ENCODE data around the gene MACROD2.
"Not testable (repeated sequence)": the region's sequence is repeated elsewhere in the genome, so short reads cannot be mapped to it uniquely, and the experiment has no call there.

Gene MACROD2

DNA sequence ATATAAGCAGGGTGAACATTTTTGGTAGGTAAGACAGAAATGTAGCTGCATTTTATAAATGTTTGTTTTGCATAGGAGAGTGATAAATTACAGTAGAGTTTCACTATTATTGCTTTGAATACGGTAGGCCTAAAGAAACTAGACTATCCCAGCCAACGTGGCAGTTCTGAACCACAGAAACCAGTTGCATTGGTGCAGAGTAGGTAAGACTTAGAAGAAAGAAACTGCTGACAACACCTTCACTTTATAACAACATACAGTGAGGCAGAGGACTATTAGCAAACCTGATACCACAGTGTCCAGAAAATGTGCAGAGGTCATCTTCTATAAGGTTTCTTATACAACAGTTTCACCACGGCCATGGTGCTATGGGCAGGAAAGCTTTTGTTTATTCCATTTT lies 2011.8 kb downstream of the MACROD2 start:
- no peak for DNase-seq (ENCODE audit: low read depth)
- H3K4me3 ChIP-seq (ENCODE audit: control insufficient read depth, low read depth, low read length): no peak overlapping the region
- TF ChIP-seq, protein P1, sequence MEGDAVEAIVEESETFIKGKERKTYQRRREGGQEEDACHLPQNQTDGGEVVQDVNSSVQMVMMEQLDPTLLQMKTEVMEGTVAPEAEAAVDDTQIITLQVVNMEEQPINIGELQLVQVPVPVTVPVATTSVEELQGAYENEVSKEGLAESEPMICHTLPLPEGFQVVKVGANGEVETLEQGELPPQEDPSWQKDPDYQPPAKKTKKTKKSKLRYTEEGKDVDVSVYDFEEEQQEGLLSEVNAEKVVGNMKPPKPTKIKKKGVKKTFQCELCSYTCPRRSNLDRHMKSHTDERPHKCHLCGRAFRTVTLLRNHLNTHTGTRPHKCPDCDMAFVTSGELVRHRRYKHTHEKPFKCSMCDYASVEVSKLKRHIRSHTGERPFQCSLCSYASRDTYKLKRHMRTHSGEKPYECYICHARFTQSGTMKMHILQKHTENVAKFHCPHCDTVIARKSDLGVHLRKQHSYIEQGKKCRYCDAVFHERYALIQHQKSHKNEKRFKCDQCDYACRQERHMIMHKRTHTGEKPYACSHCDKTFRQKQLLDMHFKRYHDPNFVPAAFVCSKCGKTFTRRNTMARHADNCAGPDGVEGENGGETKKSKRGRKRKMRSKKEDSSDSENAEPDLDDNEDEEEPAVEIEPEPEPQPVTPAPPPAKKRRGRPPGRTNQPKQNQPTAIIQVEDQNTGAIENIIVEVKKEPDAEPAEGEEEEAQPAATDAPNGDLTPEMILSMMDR (conservative IDR thresholded peaks at IDR 0.05; ENCODE audit: control insufficient read depth, insufficient read depth, low read depth, low read length): no peak

DNA sequence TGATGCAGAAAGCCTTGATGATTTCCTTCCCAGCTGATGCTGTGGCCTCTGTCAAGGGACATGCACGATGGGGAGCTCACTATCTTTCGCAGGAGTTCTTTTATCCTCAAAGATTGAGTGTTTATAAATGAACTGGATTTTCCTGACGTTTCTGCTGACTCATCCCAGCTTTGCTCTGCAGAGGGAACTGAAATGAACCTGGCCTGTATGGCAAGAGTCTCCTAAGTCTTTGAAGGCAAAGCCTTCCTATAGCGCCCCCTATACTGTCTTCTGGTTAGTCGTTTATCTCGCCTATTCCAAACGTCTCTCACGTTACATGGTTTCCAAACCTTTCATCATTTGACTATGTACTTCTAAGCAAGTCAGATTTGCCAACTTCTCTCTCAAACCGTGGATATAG lies 2012.6 kb downstream of the MACROD2 start:
- DNase-seq (ENCODE audit: low read depth): peak; percentile 7
- H3K4me3 ChIP-seq (ENCODE audit: control insufficient read depth, low read depth, low read length): no peak overlapping the region
- TF ChIP-seq, protein P1 (conservative IDR thresholded peaks at IDR 0.05; ENCODE audit: control insufficient read depth, insufficient read depth, low read depth, low read length): peak; percentile 2

DNA sequence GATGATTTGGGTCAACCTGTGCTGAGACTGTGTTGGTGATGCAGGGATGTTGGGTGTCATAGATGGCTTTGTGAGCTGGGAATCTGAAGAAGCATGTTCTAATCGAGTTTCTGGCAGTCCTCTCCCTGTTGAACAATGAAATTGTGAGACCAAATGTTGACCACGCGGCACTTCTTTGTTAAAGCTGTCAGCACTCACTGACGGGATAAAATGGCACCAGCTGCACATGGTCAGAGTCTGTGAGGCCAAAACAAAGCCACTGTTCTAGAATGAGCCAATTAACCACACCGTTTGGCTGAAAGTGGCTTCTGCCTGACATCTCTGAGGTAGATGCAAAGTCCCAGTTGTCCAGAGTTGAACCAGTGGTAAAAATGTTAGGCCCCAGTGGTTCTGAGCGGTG lies 2015.7 kb downstream of the MACROD2 start:
- TF ChIP-seq, protein P1 (conservative IDR thresholded peaks at IDR 0.05; ENCODE audit: control insufficient read depth, insufficient read depth, low read depth, low read length): no peak
- no peak for DNase-seq (ENCODE audit: low read depth)
- no peak overlapping the region for H3K4me3 ChIP-seq (ENCODE audit: control insufficient read depth, low read depth, low read length)

DNA sequence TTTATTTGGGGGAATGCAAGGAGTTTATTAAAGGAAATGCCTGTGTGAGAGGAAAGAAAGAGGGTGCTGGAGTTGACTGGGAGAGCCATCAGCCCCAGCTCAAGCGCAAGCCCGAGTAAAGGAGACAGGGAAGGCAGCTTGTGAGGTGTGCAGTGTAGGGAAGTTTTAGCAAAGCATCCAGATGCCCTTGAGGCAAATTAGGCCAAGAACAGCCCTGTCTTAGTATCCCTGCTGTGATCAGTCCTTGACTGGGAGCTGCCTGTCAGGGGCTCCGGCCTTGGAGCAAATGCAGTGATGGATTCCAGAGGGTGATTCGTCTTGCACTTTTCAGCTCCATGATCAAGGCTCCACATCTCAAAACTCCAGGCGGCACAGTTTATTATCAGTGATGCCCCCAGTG lies 2016.2 kb downstream of the MACROD2 start:
- TF ChIP-seq, protein P1 (conservative IDR thresholded peaks at IDR 0.05; ENCODE audit: control insufficient read depth, insufficient read depth, low read depth, low read length): no peak
- no peak for DNase-seq (ENCODE audit: low read depth)
- H3K4me3 ChIP-seq (ENCODE audit: control insufficient read depth, low read depth, low read length): no peak overlapping the region

DNA sequence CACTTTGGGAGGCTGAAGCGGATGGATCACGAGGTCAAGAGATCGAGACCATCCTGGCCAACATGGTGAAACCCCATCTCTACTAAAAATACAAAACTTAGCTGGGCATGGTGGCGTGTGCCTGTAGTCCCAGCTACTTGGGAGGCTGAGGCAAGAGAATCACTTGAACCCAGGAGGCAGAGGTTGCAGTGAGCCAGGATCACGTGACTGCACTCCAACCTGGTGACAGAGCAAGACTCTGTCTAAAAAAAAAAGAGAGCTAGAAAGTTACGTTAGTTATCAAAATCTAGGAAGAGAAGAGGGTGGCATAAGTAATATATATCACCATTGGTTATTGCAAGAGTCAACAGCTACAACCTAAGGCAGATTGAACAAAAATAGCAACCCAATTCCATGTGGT lies 2017.6 kb downstream of the MACROD2 start:
- H3K4me3 ChIP-seq (ENCODE audit: control insufficient read depth, low read depth, low read length); DNase-seq (ENCODE audit: low read depth): not testable (repeated sequence)

DNA sequence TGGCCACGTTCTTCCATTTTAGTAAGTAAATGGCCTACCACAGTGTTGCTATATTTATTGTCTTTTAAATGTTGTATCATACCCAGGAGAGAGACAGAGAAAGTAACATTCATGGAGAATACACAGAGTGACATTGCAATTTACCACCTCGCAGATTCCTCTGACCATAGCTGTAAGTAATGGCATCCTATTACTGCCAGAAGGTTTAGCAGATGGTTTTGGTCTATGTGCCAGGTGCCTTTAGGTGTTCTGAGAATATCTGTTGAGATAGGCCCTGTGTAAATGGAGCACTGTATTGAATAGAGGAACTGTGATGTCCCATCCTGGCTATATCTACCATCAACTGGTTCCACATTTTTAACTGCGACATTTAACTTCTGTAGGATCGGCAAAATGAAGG lies 2018.3 kb downstream of the MACROD2 start:
- DNase-seq (ENCODE audit: low read depth): no peak
- TF ChIP-seq, protein P1 (conservative IDR thresholded peaks at IDR 0.05; ENCODE audit: control insufficient read depth, insufficient read depth, low read depth, low read length): no peak
- no peak overlapping the region for H3K4me3 ChIP-seq (ENCODE audit: control insufficient read depth, low read depth, low read length)

DNA sequence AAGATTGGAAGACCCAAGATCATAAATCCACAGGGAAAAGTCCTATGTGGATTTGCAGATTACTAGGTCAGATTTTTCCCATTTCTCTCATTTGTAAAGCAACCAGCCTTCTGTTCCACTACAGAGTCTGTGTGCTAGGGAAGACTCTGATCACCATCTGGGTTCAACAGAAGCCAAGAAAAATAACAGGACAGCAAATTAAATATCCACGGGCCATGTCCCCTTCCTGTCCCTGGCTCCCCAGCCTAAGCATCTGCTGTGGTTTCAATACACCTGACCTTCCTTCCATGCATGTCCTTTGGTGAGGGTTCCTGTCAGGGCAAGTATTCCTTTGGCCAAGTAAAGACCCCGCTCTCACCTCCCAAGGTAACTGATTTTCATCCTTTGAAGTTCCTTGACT lies 2019.1 kb downstream of the MACROD2 start:
- TF ChIP-seq, protein P1 (conservative IDR thresholded peaks at IDR 0.05; ENCODE audit: control insufficient read depth, insufficient read depth, low read depth, low read length): no peak

More for the DNA sequence above, 2019.1 kb downstream of the MACROD2 start:
- H3K4me3 ChIP-seq (ENCODE audit: control insufficient read depth, low read depth, low read length): no peak overlapping the region
- no peak for DNase-seq (ENCODE audit: low read depth)
